Activated CD8-positive, alpha-beta T cell treated with anti-CD3 and anti-CD28 coated beads for 36 hours (primary cell): ENCODE results near the gene APPBP2. TPM values are rescaled to one million over a fixed set of nuclear protein-coding genes. Genes with fewer than 3 reads are reported as not detected.
"Not testable (repeated sequence)": the region's sequence is repeated elsewhere in the genome, so short reads cannot be mapped to it uniquely, and the experiment has no call there.

Experiments used
- ATAC-seq: fragments of 200-7000 bp; cut with Tn5 transposase; one replicate; pipeline ENCODE4 v1.10.0; 2021; ENCODE audit warnings: mild to moderate bottlenecking, moderate library complexity
- CTCF ChIA-PET: fragments of 350-600 bp; sonication (Branson Sonifier 250); formaldehyde crosslinking; loops from one replicate; lab custom pipeline; 2021; ENCODE audit warnings: antibody characterized with exemption; lab: Charles Lee
- POLR2A ChIA-PET: fragments of 350-600 bp; sonication (Branson Sonifier 250); formaldehyde crosslinking; loops from one replicate; lab custom pipeline; 2021; ENCODE audit warnings: antibody characterized with exemption; lab: Charles Lee
- DNase-seq: peaks from one replicate; pipeline ENCODE4 v3.0.0-alpha.2; 2020
- H3K27ac Mint-ChIP-seq: one replicate; pipeline ENCODE4 v1.8.0; 2021; ENCODE audit warnings: mild to moderate bottlenecking, mixed read lengths
- H3K27me3 Mint-ChIP-seq: one replicate; pipeline ENCODE4 v1.8.0; 2021; ENCODE audit warnings: mixed read lengths
- H3K36me3 Mint-ChIP-seq: one replicate; pipeline ENCODE4 v1.8.0; 2021; ENCODE audit warnings: low read depth, mixed read lengths
- H3K4me1 Mint-ChIP-seq: one replicate; pipeline ENCODE4 v1.8.0; 2021; ENCODE audit warnings: low read depth, mixed read lengths
- H3K4me3 Mint-ChIP-seq: one replicate; pipeline ENCODE4 v1.8.0; 2021; ENCODE audit warnings: mild to moderate bottlenecking, moderate library complexity, mixed read lengths
- H3K9me3 Mint-ChIP-seq: one replicate; pipeline ENCODE4 v1.8.0; 2021; ENCODE audit warnings: mixed read lengths
- CTCF ChIP-seq: fragments of 200-600 bp; IDR thresholded peaks from one replicate; pipeline ENCODE4 v1.8.0; 2022; ENCODE audit warnings: antibody characterized with exemption, mild to moderate bottlenecking
- intact Hi-C: fragments of 100-400 bp; cut with micrococcal nuclease; formaldehyde crosslinking; loops from one replicate; pipeline ENCODE4 v1.10.0; 2022
- total RNA-seq, 2 experiments: library from RNA; stranded (reverse); gene quantifications; one replicate each; pipeline ENCODE4 v1.2.3, GENCODE V29; 2021

APPBP2 gene
- total RNA-seq, 2 experiments from 2014 or later: 22.5 to 22.8 TPM

GRCh38 chr17:60435244-60436167 lies 90.5 kb downstream of the APPBP2 start:
- intact Hi-C loops: loop anchor here (10.0 kb wide), 2 partner anchors 291 to 331 kb away; partner anchors contain the start of gene CA4
- ATAC-seq (peak; percentile 85), DNase-seq (peak; percentile 64)
- Mint-ChIP-seq H3K9me3 (peaks cover 2% of the 10 kb centered on the region), H3K36me3 (no peaks in the 10 kb centered on the region), H3K27me3 (peaks cover 5% of the 10 kb centered on the region), H3K4me1 (no peaks in the 10 kb centered on the region), H3K27ac (no peak overlapping the region), H3K4me3 (no peak overlapping the region)
- CTCF ChIA-PET: interaction anchor here (0.7 to 1.1 kb wide), 5 partner anchors 10 to 187 kb away, joined by 3 to 4 read pairs (median 3); no protein-coding TSS in a partner anchor
- peak; percentile 90 for TF ChIP-seq CTCF
- POLR2A ChIA-PET: no interaction called here

DNA sequence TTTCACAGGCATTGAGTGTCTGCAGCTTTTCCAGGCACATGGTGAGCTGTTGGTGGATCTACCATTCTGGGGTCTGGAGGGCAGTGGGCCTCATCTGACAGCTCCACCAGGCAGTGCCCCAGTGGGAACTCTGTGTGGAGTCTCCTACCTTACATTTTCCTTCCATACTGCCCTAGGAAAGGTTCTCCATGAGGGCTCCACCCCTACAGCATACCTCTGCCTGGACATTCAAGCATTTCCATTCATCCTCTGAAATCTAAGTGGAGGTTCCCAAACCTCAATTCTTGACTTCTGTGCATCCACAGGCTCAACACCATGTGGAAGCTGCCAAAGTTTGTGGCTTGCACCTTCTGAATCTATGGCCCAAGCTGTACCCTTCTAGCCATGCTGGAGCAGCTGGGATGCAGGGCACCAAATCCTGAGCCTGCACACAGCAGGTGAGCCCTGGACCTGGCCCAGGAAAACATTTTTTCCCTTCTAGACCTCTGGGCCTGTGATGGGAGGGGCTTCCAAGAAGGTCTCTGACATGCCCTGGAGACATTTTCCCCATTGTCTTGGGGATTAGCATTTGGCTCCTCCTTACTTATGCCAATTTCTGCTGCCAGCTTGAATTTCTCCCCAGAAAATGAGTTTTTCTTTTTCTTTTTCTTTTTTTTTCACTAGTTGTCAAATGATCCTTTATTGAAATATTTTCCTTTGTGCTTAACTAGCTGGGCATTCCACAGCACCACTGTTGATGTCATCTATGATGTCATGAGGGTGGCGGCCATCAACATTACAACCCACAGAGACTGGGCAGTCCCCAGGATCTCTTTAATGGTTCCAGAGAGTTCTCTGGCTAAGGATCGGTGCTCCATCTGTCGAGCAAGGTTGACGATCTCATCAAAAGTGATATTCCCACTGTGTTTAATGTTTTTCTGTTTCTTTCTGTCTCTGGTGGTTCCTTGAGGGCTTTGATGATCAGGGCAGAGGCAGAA lies 92.7 kb downstream of the APPBP2 start:
- intact Hi-C loops: loop anchor here (10.0 kb wide), 2 partner anchors 289 to 329 kb away; partner anchors contain the start of gene CA4
- H3K36me3 Mint-ChIP-seq, H3K27me3 Mint-ChIP-seq, H3K4me1 Mint-ChIP-seq, H3K9me3 Mint-ChIP-seq, H3K4me3 Mint-ChIP-seq, H3K27ac Mint-ChIP-seq, ATAC-seq, CTCF ChIA-PET, DNase-seq: not testable (repeated sequence)
- POLR2A ChIA-PET: interaction anchor here (0.6 kb wide), 1 partner anchor 76 kb away, joined by 4 read pairs; no protein-coding TSS in a partner anchor

GRCh38 chr17:60430561-60430960 lies 95.5 kb downstream of the APPBP2 start:
- DNase-seq, H3K27ac Mint-ChIP-seq, H3K4me1 Mint-ChIP-seq, H3K9me3 Mint-ChIP-seq, ATAC-seq, H3K27me3 Mint-ChIP-seq, CTCF ChIA-PET, H3K4me3 Mint-ChIP-seq, H3K36me3 Mint-ChIP-seq: not testable (repeated sequence)
- POLR2A ChIA-PET: interaction anchor here (0.6 kb wide), 1 partner anchor 751 kb away, joined by 3 read pairs; no protein-coding TSS in a partner anchor
- intact Hi-C loops: loop anchor here (10.0 kb wide), 2 partner anchors 286 to 326 kb away; partner anchors contain the start of gene CA4

GRCh38 chr17:60428491-60428890 lies 97.6 kb downstream of the APPBP2 start:
- H3K36me3 Mint-ChIP-seq, intact Hi-C loops, H3K4me3 Mint-ChIP-seq, H3K9me3 Mint-ChIP-seq, CTCF ChIA-PET, ATAC-seq, H3K27ac Mint-ChIP-seq, H3K27me3 Mint-ChIP-seq, H3K4me1 Mint-ChIP-seq, DNase-seq, POLR2A ChIA-PET: not testable (repeated sequence)

GRCh38 chr17:60426596-60426995 lies 99.4 kb downstream of the APPBP2 start:
- no peaks in the 10 kb centered on the region for H3K9me3 Mint-ChIP-seq
- H3K4me1 Mint-ChIP-seq: no peaks in the 10 kb centered on the region
- H3K27me3 Mint-ChIP-seq: no peaks in the 10 kb centered on the region
- no peak overlapping the region for H3K27ac Mint-ChIP-seq
- ChIA-PET CTCF (no interaction called here), POLR2A (no interaction called here)
- H3K4me3 Mint-ChIP-seq: no peak overlapping the region
- intact Hi-C loops: no loop called here
- no peaks in the 10 kb centered on the region for H3K36me3 Mint-ChIP-seq
- no peak for TF ChIP-seq CTCF
- DNase-seq: no peak
- ATAC-seq: no peak

- Mint-ChIP-seq H3K4me1 (peaks cover 4% of the 10 kb centered on the region), H3K9me3 (no peaks in the 10 kb centered on the region), H3K4me3 (no peak overlapping the region), H3K27ac (no peak overlapping the region), H3K27me3 (no peaks in the 10 kb centered on the region), H3K36me3 (no peaks in the 10 kb centered on the region)
- intact Hi-C loops: no loop called here
- no peak for ATAC-seq
- ChIA-PET POLR2A (no interaction called here), CTCF (no interaction called here)
- DNase-seq: no peak
- no peak for TF ChIP-seq CTCF
These were observed 100.4 kb downstream of the APPBP2 start for GRCh38 chr17:60425626-60426025.
